Mesothelial cell of epicardium (in vitro differentiated cells): ENCODE data around the gene ZNF652. TPM values are rescaled to one million over a fixed set of nuclear protein-coding genes. Genes with fewer than 3 reads are reported as not detected.

Experiments
- DNase-seq, 2 experiments: peaks; one replicate each; pipeline ENCODE4 v3.0.0; 2021; ENCODE audit warnings: low spot score in 2 of 2; ENCODE audit not compliant: unreplicated experiment in 2 of 2
- H3K27ac Mint-ChIP-seq: 2 replicates; pipeline ENCODE4 v1.8.0; 2021; ENCODE audit warnings: mixed read lengths
- H3K27me3 Mint-ChIP-seq: 2 replicates; pipeline ENCODE4 v1.8.0; 2021; ENCODE audit warnings: low read depth, mixed read lengths
- H3K36me3 Mint-ChIP-seq: 2 replicates; pipeline ENCODE4 v1.8.0; 2021; ENCODE audit warnings: mixed read lengths
- H3K4me1 Mint-ChIP-seq: 2 replicates; pipeline ENCODE4 v1.8.0; 2021; ENCODE audit warnings: mixed read lengths
- H3K4me3 Mint-ChIP-seq: 2 replicates; pipeline ENCODE4 v1.8.0; 2021; ENCODE audit warnings: mild to moderate bottlenecking, moderate library complexity, mixed read lengths
- H3K9me3 Mint-ChIP-seq: 2 replicates; pipeline ENCODE4 v1.8.0; 2021; ENCODE audit warnings: mixed read lengths
- total RNA-seq: library from RNA; stranded (reverse); gene quantifications from 3 replicates; pipeline ENCODE4 v1.2.1, GENCODE V29; 2021
- TF ChIP-seq, protein P1 (sequence below): fragments of 200-600 bp; sonication (generic); IDR thresholded peaks from one replicate; pipeline ENCODE4 v1.5.0; 2021; ENCODE audit warnings: antibody characterized with exemption; ENCODE audit not compliant: unreplicated experiment

Gene ZNF652
- total RNA-seq, 1 donor from 2014 or later, result 64.0 TPM

- H3K4me1 Mint-ChIP-seq, result no peaks in the 10 kb centered on the region
- TF ChIP-seq, protein P1, sequence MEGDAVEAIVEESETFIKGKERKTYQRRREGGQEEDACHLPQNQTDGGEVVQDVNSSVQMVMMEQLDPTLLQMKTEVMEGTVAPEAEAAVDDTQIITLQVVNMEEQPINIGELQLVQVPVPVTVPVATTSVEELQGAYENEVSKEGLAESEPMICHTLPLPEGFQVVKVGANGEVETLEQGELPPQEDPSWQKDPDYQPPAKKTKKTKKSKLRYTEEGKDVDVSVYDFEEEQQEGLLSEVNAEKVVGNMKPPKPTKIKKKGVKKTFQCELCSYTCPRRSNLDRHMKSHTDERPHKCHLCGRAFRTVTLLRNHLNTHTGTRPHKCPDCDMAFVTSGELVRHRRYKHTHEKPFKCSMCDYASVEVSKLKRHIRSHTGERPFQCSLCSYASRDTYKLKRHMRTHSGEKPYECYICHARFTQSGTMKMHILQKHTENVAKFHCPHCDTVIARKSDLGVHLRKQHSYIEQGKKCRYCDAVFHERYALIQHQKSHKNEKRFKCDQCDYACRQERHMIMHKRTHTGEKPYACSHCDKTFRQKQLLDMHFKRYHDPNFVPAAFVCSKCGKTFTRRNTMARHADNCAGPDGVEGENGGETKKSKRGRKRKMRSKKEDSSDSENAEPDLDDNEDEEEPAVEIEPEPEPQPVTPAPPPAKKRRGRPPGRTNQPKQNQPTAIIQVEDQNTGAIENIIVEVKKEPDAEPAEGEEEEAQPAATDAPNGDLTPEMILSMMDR, result no peak
- no peak for DNase-seq
- no peaks in the 10 kb centered on the region for H3K27me3 Mint-ChIP-seq
- no peak overlapping the region for H3K27ac Mint-ChIP-seq
- no peaks in the 10 kb centered on the region for H3K9me3 Mint-ChIP-seq
- H3K4me3 Mint-ChIP-seq, result no peak overlapping the region
- H3K36me3 Mint-ChIP-seq, result peaks cover 20% of the 10 kb centered on the region
These were observed 62.1 kb downstream of the ZNF652 start for GRCh38 chr17:49299996-49300395.

- peaks cover 5% of the 10 kb centered on the region for H3K4me1 Mint-ChIP-seq
- H3K27me3 Mint-ChIP-seq, result no peaks in the 10 kb centered on the region
- H3K9me3 Mint-ChIP-seq, result no peaks in the 10 kb centered on the region
- peaks cover 15% of the 10 kb centered on the region for H3K36me3 Mint-ChIP-seq
- H3K4me3 Mint-ChIP-seq, result no peak overlapping the region
- no peak for DNase-seq
- TF ChIP-seq, protein P1, result no peak
- H3K27ac Mint-ChIP-seq, result no peak overlapping the region
These were observed 63.6 kb downstream of the ZNF652 start for GRCh38 chr17:49298371-49298976.

- Mint-ChIP-seq H3K4me1 (peaks cover 5% of the 10 kb centered on the region), H3K9me3 (no peaks in the 10 kb centered on the region), H3K36me3 (peaks cover 14% of the 10 kb centered on the region), H3K4me3 (no peak overlapping the region), H3K27me3 (no peaks in the 10 kb centered on the region), H3K27ac (no peak overlapping the region)
- DNase-seq, result no peak
- TF ChIP-seq, protein P1, result no peak
These were observed 64.9 kb downstream of the ZNF652 start for GRCh38 chr17:49297141-49297540.

DNA sequence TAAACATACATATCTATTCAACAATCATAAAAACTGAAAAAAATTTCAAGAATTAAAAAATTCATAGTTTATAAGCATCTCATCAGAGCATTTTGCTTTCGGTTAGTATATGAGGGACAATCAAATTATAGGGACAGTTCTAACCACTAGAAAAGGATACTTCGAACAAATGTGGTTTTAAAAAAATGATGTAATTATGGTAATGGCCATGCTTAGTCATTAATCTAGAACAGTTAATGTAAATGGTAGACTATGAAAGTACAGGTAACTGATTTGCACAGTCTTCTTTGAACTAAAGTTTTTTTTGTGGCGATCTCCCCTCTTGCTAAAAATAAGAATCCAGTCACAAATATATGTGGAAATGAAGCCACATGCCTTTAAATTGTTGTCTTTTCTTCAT lies 67.9 kb downstream of the ZNF652 start:
- H3K4me1 Mint-ChIP-seq, result peaks cover 5% of the 10 kb centered on the region

GRCh38 chr17:49292901-49293300 lies 69.1 kb downstream of the ZNF652 start:
- no peaks in the 10 kb centered on the region for H3K9me3 Mint-ChIP-seq
- peaks cover 5% of the 10 kb centered on the region for H3K4me1 Mint-ChIP-seq
- no peak overlapping the region for H3K27ac Mint-ChIP-seq
- no peak overlapping the region for H3K4me3 Mint-ChIP-seq
- no peaks in the 10 kb centered on the region for H3K27me3 Mint-ChIP-seq
- peaks cover under 1% of the 10 kb centered on the region for H3K36me3 Mint-ChIP-seq
- TF ChIP-seq, protein P1, result no peak
- DNase-seq, result no peak

More for the DNA sequence above, 67.9 kb downstream of the ZNF652 start:
- H3K4me3 Mint-ChIP-seq, result no peak overlapping the region
- H3K36me3 Mint-ChIP-seq, result peaks cover 10% of the 10 kb centered on the region
- TF ChIP-seq, protein P1, result no peak
- no peaks in the 10 kb centered on the region for H3K27me3 Mint-ChIP-seq
- no peak for DNase-seq
- H3K9me3 Mint-ChIP-seq, result no peaks in the 10 kb centered on the region
- H3K27ac Mint-ChIP-seq, result no peak overlapping the region
